GM12878 (cell line): ENCODE data around the gene DENND1A. TPM values are rescaled to one million over a fixed set of nuclear protein-coding genes. Genes with fewer than 3 reads are reported as not detected.

ENCODE experiments used
- ATAC-seq: fragments of 200-7000 bp; cut with Tn5 transposase; 3 replicates; pipeline ENCODE4 v1.9.1; 2020; ENCODE audit warnings: mild to moderate bottlenecking, moderate library complexity
- BruUV-seq: library from RNA; stranded (reverse); fragments of 400-500 nt; replicated peaks from 2 replicates; lab custom pipeline; 2021; lab: Mats Ljungman, UMichigan
- CTCF ChIA-PET: fragments of 300-600 bp; sonication (Branson Sonifier 250); formaldehyde crosslinking; extraction: SDS; loops from one replicate; lab custom pipeline; 2021; ENCODE audit warnings: inconsistent platforms; lab: Yijun Ruan, JAX
- POLR2A ChIA-PET: fragments of 350-600 bp; formaldehyde crosslinking; extraction: SDS; loops from one replicate; lab custom pipeline; 2021; ENCODE audit warnings: inconsistent platforms; lab: Charles Lee
- RAD21 ChIA-PET: fragments of 300-600 bp; sonication (Branson Sonifier 250); formaldehyde crosslinking; loops from one replicate; lab custom pipeline; 2023; ENCODE audit warnings: antibody characterized with exemption; ENCODE audit not compliant: unreplicated experiment; lab: Charles Lee
- SMC1A ChIA-PET: fragments of 300-600 bp; sonication (Branson Sonifier 250); formaldehyde crosslinking; loops from one replicate; lab custom pipeline; 2023; ENCODE audit not compliant: unreplicated experiment, uncharacterized antibody; lab: Charles Lee
- DNase-seq: peaks from one replicate; pipeline ENCODE4 v3.0.0-alpha.2; 2011; ENCODE audit warnings: low read depth, low spot score
- FAIRE-seq: peaks from 3 replicates; lab custom pipeline; 2011; peaks lifted over from hg19 to GRCh38; lab: Jason Lieb, UNC
- H2AFZ ChIP-seq: 2 replicates; pipeline ENCODE4 v1.6.0; 2011; ENCODE audit warnings: low read depth, low read length, control low read depth; ENCODE audit not compliant: control insufficient read depth
- H3K27ac ChIP-seq: 2 replicates; pipeline ENCODE4 v1.5.1; 2011; ENCODE audit warnings: control low read depth; ENCODE audit not compliant: control insufficient read depth, insufficient read depth
- H3K27me3 ChIP-seq, 2 experiments: replicated peaks in 1 of 2; 2 replicates each; pipeline versions ENCODE4 v1.6.0 to v1.6.1; 2011; ENCODE audit warnings: low read length in 1 of 2; ENCODE audit not compliant: control insufficient read depth in 2 of 2, insufficient read depth in 2 of 2
- H3K36me3 ChIP-seq, 2 experiments: 2 replicates each; pipeline ENCODE4 v1.5.1; 2011; ENCODE audit warnings: low read length in 1 of 2; ENCODE audit not compliant: control insufficient read depth in 2 of 2, insufficient read depth in 2 of 2
- H3K4me1 ChIP-seq: 2 replicates; pipeline ENCODE4 v1.6.1; 2011; ENCODE audit warnings: mild to moderate bottlenecking, low read length, moderate library complexity, mixed read lengths; ENCODE audit not compliant: control insufficient read depth, insufficient read depth
- H3K4me2 ChIP-seq: 2 replicates; pipeline ENCODE4 v1.6.0; 2011; ENCODE audit warnings: control low read depth; ENCODE audit not compliant: control insufficient read depth, insufficient read depth
- H3K4me3 ChIP-seq: fragments of 200-600 bp; sonication (generic); 2 replicates; pipeline ENCODE4 v1.5.1; 2016
- H3K79me2 ChIP-seq: 2 replicates; pipeline ENCODE4 v1.6.0; 2011; ENCODE audit warnings: low read length; ENCODE audit not compliant: control insufficient read depth, insufficient read depth
- H3K9ac ChIP-seq: 2 replicates; pipeline ENCODE4 v1.8.0; 2011; ENCODE audit warnings: low read length, control low read depth, mixed read lengths; ENCODE audit not compliant: control insufficient read depth, insufficient read depth
- H3K9me3 ChIP-seq: replicated peaks from 3 replicates; pipeline ENCODE4 v1.5.1; 2011; ENCODE audit warnings: mild to moderate bottlenecking, low read length; ENCODE audit not compliant: control insufficient read depth, insufficient read depth
- H4K20me1 ChIP-seq: 2 replicates; pipeline ENCODE4 v1.6.0; 2011; ENCODE audit not compliant: control insufficient read depth, insufficient read depth
- ASH2L ChIP-seq: fragments of 300-600, 200-600 bp; sonication (generic); IDR thresholded peaks from 2 replicates; pipeline ENCODE4 v1.6.1; 2017; ENCODE audit warnings: low read depth, mild to moderate bottlenecking, borderline replicate concordance
- CBFB ChIP-seq: IDR thresholded peaks from 2 replicates; pipeline ENCODE4 v1.6.1; 2016; ENCODE audit warnings: antibody characterized with exemption, low read depth
- CREB1 ChIP-seq: IDR thresholded peaks from 2 replicates; pipeline ENCODE4 v1.6.1; 2012; ENCODE audit warnings: low read depth, mild to moderate bottlenecking, inconsistent platforms
- JUNB ChIP-seq: IDR thresholded peaks from 2 replicates; pipeline ENCODE4 v1.6.1; 2016; ENCODE audit warnings: antibody characterized with exemption, mild to moderate bottlenecking
- TCF12 ChIP-seq: IDR thresholded peaks from 2 replicates; pipeline ENCODE4 v1.6.1; 2011; ENCODE audit warnings: low read depth, mild to moderate bottlenecking, low read length
- WGBS: methylation state at CpG from one replicate; pipeline ENCODE4 v1.1.6; 2016; ENCODE audit warnings: low lambda C conversion rate; ENCODE audit not compliant: insufficient replicate concordance, insufficient coverage; ENCODE audit errors: missing lambda C conversion rate; 5-methylcytosine and 5-hydroxymethylcytosine counted together
- in situ Hi-C: fragments of 300-500 bp; cut with MboI; formaldehyde crosslinking; loops from 9 replicates; pipeline ENCODE4 v1.14.3; 2018; ENCODE audit warnings: mixed read lengths
- intact Hi-C: fragments of 100-400 bp; cut with micrococcal nuclease; formaldehyde crosslinking; loops from one replicate; pipeline ENCODE4 v1.14.2; 2022; ENCODE audit not compliant: unreplicated experiment
- polyA plus RNA-seq, 11 experiments: library from polyadenylated mRNA; depleted of rRNA in 4 of 11; unstranded in 6 of 11; stranded (reverse) in 5 of 11; fragments of >200 nt; fragmentation: Nextera tagmentation in 4 of 11; fragmentation: Illumina TruSeq in 1 of 11; extraction: Ambion mirVana in 4 of 11; extraction: Trizol in 1 of 11; gene quantifications; 1 replicate in 1 of 11; 2 replicates in 10 of 11; pipeline versions ENCODE4 v1.2.1 to v1.2.3, GENCODE V29; 2011 to 2016; ENCODE audit warnings: inconsistent platforms in 2 of 11, missing spikeins in 2 of 11, low read depth in 1 of 11
- total RNA-seq, 4 experiments: library from RNA; depleted of rRNA in 3 of 4; stranded (reverse); fragments of >200 nt in 3 of 4; fragmentation: Illumina TruSeq in 1 of 4; extraction: Trizol in 1 of 4; gene quantifications; 2 replicates each; pipeline versions ENCODE4 v1.2.1 to v1.2.3, GENCODE V29; 2013 to 2021
- TF ChIP-seq, protein P1 (sequence below): fragments of 450-650 bp; IDR thresholded peaks from 2 replicates; pipeline ENCODE4 v1.6.1; 2017; ENCODE audit warnings: antibody characterized with exemption, mild to moderate bottlenecking, moderate library complexity

The DENND1A gene
- total and polyA plus RNA-seq, 10 of the 15 experiments (the other 5 are each of a cell fraction or from before 2014, with no cell fraction given), result 14.1 to 48.6 (median 35.2) TPM

DNA sequence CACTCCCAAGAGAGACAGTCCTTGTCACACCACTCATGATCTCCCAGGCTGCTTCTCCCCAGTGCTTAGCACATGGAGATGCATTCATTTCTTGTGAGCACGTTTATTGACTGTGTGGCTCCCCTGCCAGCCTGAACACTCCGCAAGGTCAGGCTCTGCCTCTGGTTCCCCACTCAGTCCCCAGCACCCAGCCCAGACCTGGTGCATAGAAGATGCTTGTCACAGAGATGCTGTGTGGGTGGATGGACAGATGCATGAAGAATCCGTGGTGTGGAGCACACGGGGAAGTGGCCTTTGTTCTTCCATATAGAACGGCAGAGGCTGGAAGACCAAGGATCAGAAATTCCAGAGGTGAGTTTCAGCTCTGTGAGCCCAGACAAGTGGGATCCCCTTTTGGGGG lies 587.7 kb downstream of the DENND1A start:
- intact Hi-C loops (loop anchor here (10.0 kb wide), 2 partner anchors 437 to 507 kb away; partner anchors contain the start of gene RC3H2), in situ Hi-C loops (loop anchor here (5.0 kb wide), 1 partner anchor 110 kb away; no protein-coding TSS in a partner anchor)
- ATAC-seq (no peak), FAIRE-seq (no peak), DNase-seq (no peak)
- Histone ChIP-seq H3K4me2 (peak overlapping the region; percentile 93; the same call in 1 of the 2 replicates), H2AFZ (peak overlapping the region; percentile 26; the same call in 1 of the 2 replicates), H3K27me3 (no peaks in the 10 kb centered on the region), H3K36me3 (no peaks in the 10 kb centered on the region), H3K9ac (peak overlapping the region; percentile 74; the same call in 1 of the 2 replicates), H3K27ac (peak overlapping the region; percentile 97), H3K79me2 (no peaks in the 10 kb centered on the region), H3K9me3 (no peaks in the 10 kb centered on the region), H3K4me1 (peaks cover 87% of the 10 kb centered on the region), H3K4me3 (no peak overlapping the region), H4K20me1 (no peaks in the 10 kb centered on the region)
- 58% methylated on average over 5 of the region's 5 CpGs for WGBS
- no TSS peak for BruUV-seq
- TF ChIP-seq CBFB, result no peak
- TF ChIP-seq TCF12, result no peak
- no peak for TF ChIP-seq CREB1
- no peak for TF ChIP-seq JUNB
- TF ChIP-seq, protein P1, sequence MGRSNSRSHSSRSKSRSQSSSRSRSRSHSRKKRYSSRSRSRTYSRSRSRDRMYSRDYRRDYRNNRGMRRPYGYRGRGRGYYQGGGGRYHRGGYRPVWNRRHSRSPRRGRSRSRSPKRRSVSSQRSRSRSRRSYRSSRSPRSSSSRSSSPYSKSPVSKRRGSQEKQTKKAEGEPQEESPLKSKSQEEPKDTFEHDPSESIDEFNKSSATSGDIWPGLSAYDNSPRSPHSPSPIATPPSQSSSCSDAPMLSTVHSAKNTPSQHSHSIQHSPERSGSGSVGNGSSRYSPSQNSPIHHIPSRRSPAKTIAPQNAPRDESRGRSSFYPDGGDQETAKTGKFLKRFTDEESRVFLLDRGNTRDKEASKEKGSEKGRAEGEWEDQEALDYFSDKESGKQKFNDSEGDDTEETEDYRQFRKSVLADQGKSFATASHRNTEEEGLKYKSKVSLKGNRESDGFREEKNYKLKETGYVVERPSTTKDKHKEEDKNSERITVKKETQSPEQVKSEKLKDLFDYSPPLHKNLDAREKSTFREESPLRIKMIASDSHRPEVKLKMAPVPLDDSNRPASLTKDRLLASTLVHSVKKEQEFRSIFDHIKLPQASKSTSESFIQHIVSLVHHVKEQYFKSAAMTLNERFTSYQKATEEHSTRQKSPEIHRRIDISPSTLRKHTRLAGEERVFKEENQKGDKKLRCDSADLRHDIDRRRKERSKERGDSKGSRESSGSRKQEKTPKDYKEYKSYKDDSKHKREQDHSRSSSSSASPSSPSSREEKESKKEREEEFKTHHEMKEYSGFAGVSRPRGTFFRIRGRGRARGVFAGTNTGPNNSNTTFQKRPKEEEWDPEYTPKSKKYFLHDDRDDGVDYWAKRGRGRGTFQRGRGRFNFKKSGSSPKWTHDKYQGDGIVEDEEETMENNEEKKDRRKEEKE, result no peak
- TF ChIP-seq ASH2L, result no peak
- ChIA-PET POLR2A (interaction anchor here (1.0 to 2.5 kb wide), 3 partner anchors 20 to 79 kb away, joined by 3 to 8 read pairs (median 6); no protein-coding TSS in a partner anchor), CTCF (interaction anchor here (1.5 to 2.2 kb wide), 5 partner anchors 20 to 262 kb away, joined by 4 to 8 read pairs (median 6); no protein-coding TSS in a partner anchor), SMC1A (interaction anchor here (1.1 to 12.9 kb wide), 4 partner anchors 20 to 247 kb away, joined by 3 to 268 read pairs (median 5); no protein-coding TSS in a partner anchor), RAD21 (interaction anchor here (1.0 to 7.9 kb wide), 4 partner anchors 24 to 109 kb away, joined by 3 to 61 read pairs (median 6); no protein-coding TSS in a partner anchor)
